ENCODE measurements around the gene MBNL3. TPM values are rescaled to one million over a fixed set of nuclear protein-coding genes. Genes with fewer than 3 reads are reported as not detected.

MBNL3 gene
- total RNA-seq, 1 experiment from 2014 or later = 17.7 TPM

GRCh38 chrX:132468454-132468853 is 20.4 kb downstream of the MBNL3 start:
- CTCF ChIA-PET = interaction anchor here (0.9 kb wide), 1 partner anchor 176 kb away, joined by 3 read pairs; no protein-coding TSS in a partner anchor
- peaks cover 31% of the 10 kb centered on the region for H3K27me3 Mint-ChIP-seq (ENCODE audit: insufficient read depth, unreplicated experiment)
- H3K27ac Mint-ChIP-seq (ENCODE audit: low read depth, unreplicated experiment) = no peak overlapping the region
- no peak for TF ChIP-seq CTCF (IDR thresholded peaks at IDR 0.05; ENCODE audit: unreplicated experiment)
- no TSS peak for BruUV-seq (replicated peaks)
- intact Hi-C loops (cut with micrococcal nuclease) = no loop called here
- H3K9me3 Mint-ChIP-seq (ENCODE audit: unreplicated experiment) = no peaks in the 10 kb centered on the region
- H3K36me3 Mint-ChIP-seq (ENCODE audit: insufficient read depth, unreplicated experiment) = no peaks in the 10 kb centered on the region
- no peaks in the 10 kb centered on the region for H3K4me1 Mint-ChIP-seq (ENCODE audit: insufficient read depth, unreplicated experiment)
- no peak for DNase-seq (ENCODE audit: unreplicated experiment)
- no peak overlapping the region for H3K4me3 Mint-ChIP-seq (ENCODE audit: unreplicated experiment)
- POLR2A ChIA-PET = interaction anchor here (1.0 kb wide), 1 partner anchor 16 kb away, joined by 3 read pairs; no protein-coding TSS in a partner anchor

- no peak for TF ChIP-seq CTCF (IDR thresholded peaks at IDR 0.05; ENCODE audit: unreplicated experiment)
- Mint-ChIP-seq H3K27me3 (ENCODE audit: insufficient read depth, unreplicated experiment) (peaks cover 31% of the 10 kb centered on the region), H3K27ac (ENCODE audit: low read depth, unreplicated experiment) (no peak overlapping the region), H3K4me1 (ENCODE audit: insufficient read depth, unreplicated experiment) (no peaks in the 10 kb centered on the region), H3K9me3 (ENCODE audit: unreplicated experiment) (no peaks in the 10 kb centered on the region), H3K36me3 (ENCODE audit: insufficient read depth, unreplicated experiment) (no peaks in the 10 kb centered on the region), H3K4me3 (ENCODE audit: unreplicated experiment) (no peak overlapping the region)
- ChIA-PET CTCF (no interaction called here), POLR2A (interaction anchor here (1.0 kb wide), 1 partner anchor 16 kb away, joined by 3 read pairs; no protein-coding TSS in a partner anchor)
- BruUV-seq (replicated peaks) = no TSS peak
- DNase-seq (ENCODE audit: unreplicated experiment) = no peak
- intact Hi-C loops (cut with micrococcal nuclease) = no loop called here
Observed at GRCh38 chrX:132467989-132468388, 20.8 kb downstream of the MBNL3 start.

- no peak for TF ChIP-seq CTCF (IDR thresholded peaks at IDR 0.05; ENCODE audit: unreplicated experiment)
- H3K4me3 Mint-ChIP-seq (ENCODE audit: unreplicated experiment) = no peak overlapping the region
- POLR2A ChIA-PET = interaction anchor here (0.6 kb wide), 1 partner anchor 178 kb away, joined by 3 read pairs; no protein-coding TSS in a partner anchor
- H3K27ac Mint-ChIP-seq (ENCODE audit: low read depth, unreplicated experiment) = no peak overlapping the region
- no peaks in the 10 kb centered on the region for H3K4me1 Mint-ChIP-seq (ENCODE audit: insufficient read depth, unreplicated experiment)
- CTCF ChIA-PET = interaction anchor here (1.0 kb wide), 1 partner anchor 240 kb away, joined by 4 read pairs; no protein-coding TSS in a partner anchor
- H3K27me3 Mint-ChIP-seq (ENCODE audit: insufficient read depth, unreplicated experiment) = peaks cover 39% of the 10 kb centered on the region
- BruUV-seq (replicated peaks) = no TSS peak
- intact Hi-C loops (cut with micrococcal nuclease) = no loop called here
- H3K36me3 Mint-ChIP-seq (ENCODE audit: insufficient read depth, unreplicated experiment) = no peaks in the 10 kb centered on the region
- no peaks in the 10 kb centered on the region for H3K9me3 Mint-ChIP-seq (ENCODE audit: unreplicated experiment)
- no peak for DNase-seq (ENCODE audit: unreplicated experiment)
Observed at GRCh38 chrX:132467026-132467425, 21.8 kb downstream of the MBNL3 start.

GRCh38 chrX:132463411-132463810 is 25.4 kb downstream of the MBNL3 start:
- no peaks in the 10 kb centered on the region for H3K36me3 Mint-ChIP-seq (ENCODE audit: insufficient read depth, unreplicated experiment)
- ChIA-PET POLR2A (no interaction called here), CTCF (interaction anchor here (0.6 to 0.9 kb wide), 2 partner anchors 39 to 90 kb away, joined by 3 read pairs; no protein-coding TSS in a partner anchor)
- no peaks in the 10 kb centered on the region for H3K4me1 Mint-ChIP-seq (ENCODE audit: insufficient read depth, unreplicated experiment)
- TF ChIP-seq CTCF (IDR thresholded peaks at IDR 0.05; ENCODE audit: unreplicated experiment) = peak; percentile 61
- DNase-seq (ENCODE audit: unreplicated experiment) = peak; percentile 47
- no peaks in the 10 kb centered on the region for H3K9me3 Mint-ChIP-seq (ENCODE audit: unreplicated experiment)
- intact Hi-C loops (cut with micrococcal nuclease) = no loop called here
- no peak overlapping the region for H3K27ac Mint-ChIP-seq (ENCODE audit: low read depth, unreplicated experiment)
- no peak overlapping the region for H3K4me3 Mint-ChIP-seq (ENCODE audit: unreplicated experiment)
- no TSS peak for BruUV-seq (replicated peaks)
- peaks cover 48% of the 10 kb centered on the region for H3K27me3 Mint-ChIP-seq (ENCODE audit: insufficient read depth, unreplicated experiment)
